T-helper 2 cell treated with Interferon-gamma antibody and Interleukin-4, amounts not matched to agents 5 μg/mL and 100 μg/mL, for 36 hours (primary cell): ENCODE measurements around the gene ASMT.
"Not testable (repeated sequence)": the region's sequence is repeated elsewhere in the genome, so short reads cannot be mapped to it uniquely, and the experiment has no call there.

Experiments used
- DNase-seq: peaks from one replicate; pipeline ENCODE4 v3.0.0; 2021; ENCODE audit warnings: low spot score
- H3K27ac Mint-ChIP-seq: one replicate; pipeline ENCODE4 v1.8.0; 2021; ENCODE audit warnings: mild to moderate bottlenecking, mixed read lengths
- H3K27me3 Mint-ChIP-seq: one replicate; pipeline ENCODE4 v1.8.0; 2021; ENCODE audit warnings: low read depth, mixed read lengths
- H3K36me3 Mint-ChIP-seq: one replicate; pipeline ENCODE4 v1.8.0; 2021; ENCODE audit warnings: low read depth, mixed read lengths
- H3K4me1 Mint-ChIP-seq: one replicate; pipeline ENCODE4 v1.8.0; 2021; ENCODE audit warnings: low read depth, mixed read lengths
- H3K4me3 Mint-ChIP-seq: one replicate; pipeline ENCODE4 v1.8.0; 2022; ENCODE audit warnings: mild to moderate bottlenecking, moderate library complexity, mixed read lengths
- H3K9me3 Mint-ChIP-seq: one replicate; pipeline ENCODE4 v1.8.0; 2021; ENCODE audit warnings: mixed read lengths

ASMT gene

DNA sequence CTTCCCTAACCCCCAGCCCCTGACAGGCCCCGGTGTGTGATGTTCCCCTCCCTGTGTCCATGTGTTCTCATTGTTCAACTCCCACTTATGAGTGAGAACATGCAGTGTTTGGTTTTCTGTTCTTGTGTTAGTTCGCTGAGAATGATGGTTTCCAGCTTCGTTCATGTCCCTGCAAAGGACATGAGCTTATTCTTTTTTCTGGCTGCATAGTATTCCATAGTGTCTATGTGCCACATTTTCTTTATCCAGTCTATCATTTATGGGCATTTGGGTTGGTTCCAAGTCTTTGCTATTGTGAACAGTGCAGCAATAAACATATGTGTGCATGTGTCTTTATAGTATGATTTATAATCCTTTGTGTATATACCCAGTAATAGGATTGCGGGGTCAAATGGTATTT lies 67.6 kb downstream of the ASMT start:
- H3K27me3 Mint-ChIP-seq, result not testable (repeated sequence)
- Mint-ChIP-seq H3K36me3 (peaks cover 23% of the 10 kb centered on the region), H3K4me3 (peak overlapping the region; percentile 52)

DNA sequence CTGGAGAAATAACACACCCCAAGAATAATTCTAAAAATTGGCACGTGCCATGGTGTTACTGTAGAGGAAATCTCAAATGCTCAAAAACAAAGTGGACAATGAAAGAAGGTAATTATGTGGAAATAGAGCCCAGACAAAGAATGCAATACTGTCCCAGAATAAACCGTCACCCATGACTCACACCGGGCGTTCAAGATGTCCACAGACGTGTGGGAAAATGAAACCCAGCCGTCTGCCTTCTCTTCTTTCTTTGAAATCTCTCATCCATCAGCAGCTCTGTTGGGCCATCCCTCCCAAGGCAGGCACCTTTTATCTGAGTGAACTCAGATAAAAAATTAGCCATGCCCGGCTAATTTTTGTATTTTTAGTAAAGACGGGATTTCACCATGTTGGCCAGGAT lies 70.0 kb downstream of the ASMT start:
- peaks cover 12% of the 10 kb centered on the region for H3K4me1 Mint-ChIP-seq
- H3K4me3 Mint-ChIP-seq, DNase-seq, H3K27ac Mint-ChIP-seq, H3K27me3 Mint-ChIP-seq: not testable (repeated sequence)
- peaks cover 23% of the 10 kb centered on the region for H3K36me3 Mint-ChIP-seq
- peaks cover 15% of the 10 kb centered on the region for H3K9me3 Mint-ChIP-seq

More for the DNA sequence above, 67.6 kb downstream of the ASMT start:
- DNase-seq, result not testable (repeated sequence)
- peaks cover 15% of the 10 kb centered on the region for H3K9me3 Mint-ChIP-seq
- H3K27ac Mint-ChIP-seq, result peak overlapping the region; percentile 90
- H3K4me1 Mint-ChIP-seq, result peaks cover 19% of the 10 kb centered on the region

DNA sequence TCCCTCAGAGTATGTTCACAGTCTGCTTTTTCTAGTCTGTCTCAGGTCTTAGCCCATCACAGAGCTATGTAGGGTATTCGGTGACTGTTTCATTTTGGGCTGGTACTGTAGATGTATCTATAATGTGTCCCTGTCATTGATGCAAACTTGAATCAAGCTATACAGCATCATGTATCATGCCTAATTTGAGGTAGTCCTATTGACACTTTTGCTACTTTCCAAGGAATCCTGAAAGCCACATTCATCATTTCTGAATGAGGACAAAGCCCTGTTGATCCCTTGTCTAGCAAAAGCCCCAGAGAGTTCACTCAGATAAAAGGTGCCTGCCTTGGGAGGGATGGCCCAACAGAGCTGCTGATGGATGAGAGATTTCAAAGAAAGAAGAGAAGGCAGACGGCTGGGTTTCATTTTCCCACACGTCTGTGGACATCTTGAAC lies 70.6 kb downstream of the ASMT start:
- Mint-ChIP-seq H3K36me3 (peaks cover 26% of the 10 kb centered on the region), H3K4me1 (peaks cover 12% of the 10 kb centered on the region), H3K9me3 (peaks cover 15% of the 10 kb centered on the region)
- not testable (repeated sequence) for H3K27ac Mint-ChIP-seq, H3K27me3 Mint-ChIP-seq, DNase-seq, H3K4me3 Mint-ChIP-seq

DNA sequence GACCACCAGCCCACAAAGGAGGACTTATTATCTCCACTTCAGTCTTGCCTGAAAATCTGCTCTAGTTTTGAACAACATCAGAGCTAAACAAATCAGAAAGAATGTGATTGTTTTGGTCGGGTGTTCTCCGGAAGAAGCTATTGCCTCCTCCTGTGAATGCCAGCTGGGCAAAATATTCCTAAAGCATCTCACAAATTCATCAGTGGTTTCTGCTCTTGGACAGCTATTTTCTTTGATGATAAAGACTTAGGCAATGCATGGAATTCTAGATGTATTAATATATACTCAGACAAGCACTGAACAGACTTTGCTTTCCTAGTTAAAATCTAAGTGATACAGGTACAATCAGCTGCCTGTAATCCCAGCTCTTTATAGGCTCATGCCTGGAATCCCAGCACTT lies 71.8 kb downstream of the ASMT start:
- peaks cover 12% of the 10 kb centered on the region for H3K4me1 Mint-ChIP-seq
- peaks cover 15% of the 10 kb centered on the region for H3K9me3 Mint-ChIP-seq
- DNase-seq, result no peak
- peaks cover 26% of the 10 kb centered on the region for H3K36me3 Mint-ChIP-seq
- no peaks in the 10 kb centered on the region for H3K27me3 Mint-ChIP-seq
- no peak overlapping the region for H3K4me3 Mint-ChIP-seq
- no peak overlapping the region for H3K27ac Mint-ChIP-seq
